GM21529 (cell line): ENCODE results near the gene ISL1.

ENCODE experiments used
- ATAC-seq: cut with Tn5 transposase; IDR thresholded peaks from one replicate; pipeline ENCODE4 v1.9.1; 2021; ENCODE audit not compliant: unreplicated experiment

The ISL1 gene

GRCh38 chr5:51386916-51387883 is 4.0 kb downstream of the ISL1 start:
- ATAC-seq: no peak

- no peak for ATAC-seq
Observed at GRCh38 chr5:51387884-51388275, 4.6 kb downstream of the ISL1 start.

- no peak for ATAC-seq
Observed at GRCh38 chr5:51388488-51389287, 5.4 kb downstream of the ISL1 start.

GRCh38 chr5:51389288-51389576 is 6.0 kb downstream of the ISL1 start:
- no peak for ATAC-seq

GRCh38 chr5:51389577-51390463 is 6.6 kb downstream of the ISL1 start:
- no peak for ATAC-seq

GRCh38 chr5:51391175-51391574 is 7.9 kb downstream of the ISL1 start:
- ATAC-seq: no peak

GRCh38 chr5:51392689-51393199 is 9.5 kb downstream of the ISL1 start:
- no peak for ATAC-seq

- no peak for ATAC-seq
Observed at GRCh38 chr5:51394609-51395008, 11.4 kb downstream of the ISL1 start.

GRCh38 chr5:51395245-51395644 is 12.0 kb downstream of the ISL1 start:
- ATAC-seq: no peak

GRCh38 chr5:51395666-51396356 is 12.6 kb downstream of the ISL1 start:
- no peak for ATAC-seq

GRCh38 chr5:51396797-51397196 is 13.5 kb downstream of the ISL1 start:
- no peak for ATAC-seq

- ATAC-seq: no peak
Observed at GRCh38 chr5:51397996-51398395, 14.7 kb downstream of the ISL1 start.

- no peak for ATAC-seq
Observed at GRCh38 chr5:51398875-51399642, 15.8 kb downstream of the ISL1 start.

GRCh38 chr5:51399643-51400006 is 16.4 kb downstream of the ISL1 start:
- ATAC-seq: no peak

GRCh38 chr5:51404255-51404654 is 21.0 kb downstream of the ISL1 start:
- no peak for ATAC-seq

- ATAC-seq: no peak
Observed at GRCh38 chr5:51411921-51412325, 28.7 kb downstream of the ISL1 start.

GRCh38 chr5:51414516-51414915 is 31.3 kb downstream of the ISL1 start:
- ATAC-seq: no peak

- no peak for ATAC-seq
Observed at GRCh38 chr5:51416149-51416548, 32.9 kb downstream of the ISL1 start.

- ATAC-seq: no peak
Observed at GRCh38 chr5:51433052-51433710, 49.9 kb downstream of the ISL1 start.
